ENCODE data around the gene NOD1. TPM values are rescaled to one million over a fixed set of nuclear protein-coding genes. Genes with fewer than 3 reads are reported as not detected.
A peak's percentile ranks its signal among the peaks of the same experiment; 100 is the strongest.

Gene NOD1
- total RNA-seq, 1 donor from 2014 or later = 32.7 TPM

- Mint-ChIP-seq H3K4me1 (ENCODE audit: unreplicated experiment) (peaks cover 54% of the 10 kb centered on the region), H3K27ac (ENCODE audit: unreplicated experiment) (peak overlapping the region; percentile 74), H3K36me3 (ENCODE audit: low read depth, unreplicated experiment) (peaks cover 5% of the 10 kb centered on the region), H3K4me3 (ENCODE audit: unreplicated experiment) (no peak overlapping the region), H3K9me3 (ENCODE audit: unreplicated experiment) (no peaks in the 10 kb centered on the region), H3K27me3 (ENCODE audit: unreplicated experiment) (peaks cover 1% of the 10 kb centered on the region)
- no peak for TF ChIP-seq CTCF (IDR thresholded peaks at IDR 0.05; ENCODE audit: unreplicated experiment)
- no peak for DNase-seq (ENCODE audit: low spot score)
Measured at GRCh38 chr7:30470163-30470770, 8.3 kb downstream of the NOD1 start.

- TF ChIP-seq CTCF (IDR thresholded peaks at IDR 0.05; ENCODE audit: unreplicated experiment) = no peak
- H3K36me3 Mint-ChIP-seq (ENCODE audit: low read depth, unreplicated experiment) = peaks cover 5% of the 10 kb centered on the region
- peaks cover 1% of the 10 kb centered on the region for H3K27me3 Mint-ChIP-seq (ENCODE audit: unreplicated experiment)
- peak; percentile 56 for DNase-seq (ENCODE audit: low spot score)
- H3K4me3 Mint-ChIP-seq (ENCODE audit: unreplicated experiment) = no peak overlapping the region
- H3K27ac Mint-ChIP-seq (ENCODE audit: unreplicated experiment) = peak overlapping the region; percentile 74
- H3K4me1 Mint-ChIP-seq (ENCODE audit: unreplicated experiment) = peaks cover 50% of the 10 kb centered on the region
- H3K9me3 Mint-ChIP-seq (ENCODE audit: unreplicated experiment) = no peaks in the 10 kb centered on the region
Measured at GRCh38 chr7:30469303-30469702, 9.3 kb downstream of the NOD1 start.

GRCh38 chr7:30468791-30469190 lies 9.8 kb downstream of the NOD1 start:
- no peak for DNase-seq (ENCODE audit: low spot score)
- H3K9me3 Mint-ChIP-seq (ENCODE audit: unreplicated experiment) = no peaks in the 10 kb centered on the region
- peaks cover 1% of the 10 kb centered on the region for H3K27me3 Mint-ChIP-seq (ENCODE audit: unreplicated experiment)
- H3K4me1 Mint-ChIP-seq (ENCODE audit: unreplicated experiment) = peaks cover 45% of the 10 kb centered on the region
- no peaks in the 10 kb centered on the region for H3K36me3 Mint-ChIP-seq (ENCODE audit: low read depth, unreplicated experiment)
- H3K4me3 Mint-ChIP-seq (ENCODE audit: unreplicated experiment) = no peak overlapping the region
- no peak for TF ChIP-seq CTCF (IDR thresholded peaks at IDR 0.05; ENCODE audit: unreplicated experiment)
- peak overlapping the region; percentile 74 for H3K27ac Mint-ChIP-seq (ENCODE audit: unreplicated experiment)

- Mint-ChIP-seq H3K4me3 (ENCODE audit: unreplicated experiment) (no peak overlapping the region), H3K36me3 (ENCODE audit: low read depth, unreplicated experiment) (no peaks in the 10 kb centered on the region), H3K4me1 (ENCODE audit: unreplicated experiment) (peaks cover 41% of the 10 kb centered on the region), H3K27me3 (ENCODE audit: unreplicated experiment) (peaks cover 1% of the 10 kb centered on the region), H3K27ac (ENCODE audit: unreplicated experiment) (no peak overlapping the region), H3K9me3 (ENCODE audit: unreplicated experiment) (no peaks in the 10 kb centered on the region)
- TF ChIP-seq CTCF (IDR thresholded peaks at IDR 0.05; ENCODE audit: unreplicated experiment) = no peak
- no peak for DNase-seq (ENCODE audit: low spot score)
Measured at GRCh38 chr7:30468041-30468440, 10.5 kb downstream of the NOD1 start.

- no peaks in the 10 kb centered on the region for H3K9me3 Mint-ChIP-seq (ENCODE audit: unreplicated experiment)
- no peak for TF ChIP-seq CTCF (IDR thresholded peaks at IDR 0.05; ENCODE audit: unreplicated experiment)
Measured at GRCh38 chr7:30467271-30467670, 11.3 kb downstream of the NOD1 start.

More at GRCh38 chr7:30467271-30467670, 11.3 kb downstream of the NOD1 start:
- no peak overlapping the region for H3K27ac Mint-ChIP-seq (ENCODE audit: unreplicated experiment)
- no peak for DNase-seq (ENCODE audit: low spot score)
- no peaks in the 10 kb centered on the region for H3K36me3 Mint-ChIP-seq (ENCODE audit: low read depth, unreplicated experiment)
- H3K4me1 Mint-ChIP-seq (ENCODE audit: unreplicated experiment) = peaks cover 35% of the 10 kb centered on the region
- peaks cover 1% of the 10 kb centered on the region for H3K27me3 Mint-ChIP-seq (ENCODE audit: unreplicated experiment)
- H3K4me3 Mint-ChIP-seq (ENCODE audit: unreplicated experiment) = no peak overlapping the region
